ENCODE results near the gene HMGXB4. TPM values are rescaled to one million over a fixed set of nuclear protein-coding genes. Genes with fewer than 3 reads are reported as not detected.

HMGXB4 gene
- total RNA-seq, 1 donor from 2014 or later: 32.7 TPM

GRCh38 chr22:35214968-35215367 is 42.3 kb upstream of the HMGXB4 start:
- Mint-ChIP-seq H3K9me3 (peaks cover 4% of the 10 kb centered on the region), H3K27me3 (peaks cover 28% of the 10 kb centered on the region), H3K4me3 (no peak overlapping the region), H3K4me1 (ENCODE audit: unreplicated experiment) (no peaks in the 10 kb centered on the region), H3K27ac (no peak overlapping the region), H3K36me3 (no peaks in the 10 kb centered on the region)
- TF ChIP-seq, protein P1, sequence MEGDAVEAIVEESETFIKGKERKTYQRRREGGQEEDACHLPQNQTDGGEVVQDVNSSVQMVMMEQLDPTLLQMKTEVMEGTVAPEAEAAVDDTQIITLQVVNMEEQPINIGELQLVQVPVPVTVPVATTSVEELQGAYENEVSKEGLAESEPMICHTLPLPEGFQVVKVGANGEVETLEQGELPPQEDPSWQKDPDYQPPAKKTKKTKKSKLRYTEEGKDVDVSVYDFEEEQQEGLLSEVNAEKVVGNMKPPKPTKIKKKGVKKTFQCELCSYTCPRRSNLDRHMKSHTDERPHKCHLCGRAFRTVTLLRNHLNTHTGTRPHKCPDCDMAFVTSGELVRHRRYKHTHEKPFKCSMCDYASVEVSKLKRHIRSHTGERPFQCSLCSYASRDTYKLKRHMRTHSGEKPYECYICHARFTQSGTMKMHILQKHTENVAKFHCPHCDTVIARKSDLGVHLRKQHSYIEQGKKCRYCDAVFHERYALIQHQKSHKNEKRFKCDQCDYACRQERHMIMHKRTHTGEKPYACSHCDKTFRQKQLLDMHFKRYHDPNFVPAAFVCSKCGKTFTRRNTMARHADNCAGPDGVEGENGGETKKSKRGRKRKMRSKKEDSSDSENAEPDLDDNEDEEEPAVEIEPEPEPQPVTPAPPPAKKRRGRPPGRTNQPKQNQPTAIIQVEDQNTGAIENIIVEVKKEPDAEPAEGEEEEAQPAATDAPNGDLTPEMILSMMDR (conservative IDR thresholded peaks at IDR 0.05): no peak
- DNase-seq (ENCODE audit: extremely low spot score, unreplicated experiment): no peak

DNA sequence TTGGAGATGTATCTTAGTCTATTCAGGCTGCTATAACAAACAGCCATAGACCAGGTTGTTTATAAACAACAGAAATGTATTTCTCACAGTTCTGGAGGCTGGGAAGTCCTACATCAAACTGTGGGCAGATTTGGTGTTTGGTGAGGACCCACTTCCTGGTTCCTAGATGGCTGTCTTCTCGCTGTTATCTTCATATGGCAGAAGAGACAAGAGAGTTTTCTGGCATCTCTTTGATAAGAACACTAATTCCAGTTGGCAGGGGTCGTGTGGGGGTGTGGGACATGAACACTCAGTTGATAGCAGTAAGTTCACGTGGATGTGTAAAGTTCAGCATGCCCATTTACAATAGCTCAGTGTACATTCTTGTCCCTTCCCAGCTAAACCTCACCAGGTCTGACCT is 41.3 kb upstream of the HMGXB4 start:
- H3K9me3 Mint-ChIP-seq: peaks cover 4% of the 10 kb centered on the region
- H3K27ac Mint-ChIP-seq: no peak overlapping the region
- peaks cover 27% of the 10 kb centered on the region for H3K27me3 Mint-ChIP-seq
- DNase-seq (ENCODE audit: extremely low spot score, unreplicated experiment): no peak
- H3K4me3 Mint-ChIP-seq: no peak overlapping the region
- H3K36me3 Mint-ChIP-seq: no peaks in the 10 kb centered on the region
- H3K4me1 Mint-ChIP-seq (ENCODE audit: unreplicated experiment): no peaks in the 10 kb centered on the region
- TF ChIP-seq, protein P1 (conservative IDR thresholded peaks at IDR 0.05): no peak

DNA sequence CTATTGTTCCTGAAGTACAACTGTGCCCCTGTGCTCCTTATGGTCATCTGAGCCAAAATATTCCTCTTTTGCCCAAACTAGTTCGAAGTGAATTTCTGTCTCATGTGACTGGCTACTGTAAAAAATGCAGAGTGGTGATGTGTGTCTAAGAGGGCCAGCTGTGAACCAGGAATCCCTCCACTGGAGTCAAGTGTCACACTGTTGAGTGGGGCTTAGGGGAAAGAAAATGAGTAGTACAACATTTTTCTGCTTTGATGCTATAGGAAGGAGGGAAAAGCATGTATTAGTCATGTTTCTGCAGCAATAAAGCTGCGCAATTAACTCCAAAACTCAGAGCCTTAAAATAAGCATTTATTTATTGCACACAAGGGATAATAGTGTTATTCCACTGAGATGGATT is 39.8 kb upstream of the HMGXB4 start:
- Mint-ChIP-seq H3K36me3 (no peaks in the 10 kb centered on the region), H3K27me3 (peaks cover 21% of the 10 kb centered on the region), H3K4me1 (ENCODE audit: unreplicated experiment) (no peaks in the 10 kb centered on the region), H3K9me3 (peaks cover 4% of the 10 kb centered on the region), H3K4me3 (no peak overlapping the region), H3K27ac (no peak overlapping the region)
- no peak for DNase-seq (ENCODE audit: extremely low spot score, unreplicated experiment)
- TF ChIP-seq, protein P1 (conservative IDR thresholded peaks at IDR 0.05): no peak

DNA sequence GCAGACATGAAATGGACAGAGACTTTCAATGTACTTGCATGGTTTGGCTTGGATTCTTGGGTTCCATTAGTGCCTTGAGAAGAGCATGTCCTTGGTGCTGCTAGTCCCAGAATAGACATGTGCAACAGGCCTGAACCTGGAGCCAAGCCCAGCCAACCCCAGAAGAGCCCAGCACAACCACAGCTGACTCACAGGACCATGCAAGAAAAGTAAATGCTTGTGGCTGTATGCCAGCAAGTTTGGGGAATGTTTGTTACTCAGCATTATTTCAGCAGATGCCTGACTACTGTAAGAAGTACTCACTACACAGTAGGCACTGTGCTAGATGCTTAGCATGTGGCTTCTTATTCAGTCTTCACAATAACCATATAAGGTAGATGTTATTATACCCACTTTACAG is 39.2 kb upstream of the HMGXB4 start:
- H3K36me3 Mint-ChIP-seq: no peaks in the 10 kb centered on the region
- H3K4me1 Mint-ChIP-seq (ENCODE audit: unreplicated experiment): no peaks in the 10 kb centered on the region
- H3K27me3 Mint-ChIP-seq: peaks cover 21% of the 10 kb centered on the region
- no peak overlapping the region for H3K27ac Mint-ChIP-seq
- DNase-seq (ENCODE audit: extremely low spot score, unreplicated experiment): no peak
- H3K4me3 Mint-ChIP-seq: no peak overlapping the region
- TF ChIP-seq, protein P1 (conservative IDR thresholded peaks at IDR 0.05): no peak
- H3K9me3 Mint-ChIP-seq: peaks cover 2% of the 10 kb centered on the region

DNA sequence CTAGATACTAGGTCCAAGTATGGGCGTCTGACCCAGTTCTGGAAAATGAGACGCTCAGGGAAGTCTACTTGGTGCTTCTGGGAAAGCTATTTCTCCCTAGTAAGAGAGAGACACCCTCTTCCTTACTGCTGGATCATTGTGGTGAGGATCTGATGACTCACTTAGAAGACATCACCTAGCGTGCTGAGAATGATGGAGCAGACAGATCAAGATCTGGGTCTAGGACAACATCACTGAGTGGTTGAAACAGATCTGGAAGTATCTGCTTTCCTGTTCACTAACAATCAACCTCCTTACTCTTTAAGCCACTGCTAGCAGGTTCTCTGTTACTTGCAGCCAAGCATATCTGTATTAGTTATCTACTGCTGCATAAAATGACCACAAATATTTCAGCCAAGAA is 38.3 kb upstream of the HMGXB4 start:
- DNase-seq (ENCODE audit: extremely low spot score, unreplicated experiment): no peak
- Mint-ChIP-seq H3K9me3 (no peaks in the 10 kb centered on the region), H3K4me3 (no peak overlapping the region), H3K36me3 (no peaks in the 10 kb centered on the region), H3K27me3 (peaks cover 14% of the 10 kb centered on the region), H3K4me1 (ENCODE audit: unreplicated experiment) (no peaks in the 10 kb centered on the region), H3K27ac (no peak overlapping the region)
- TF ChIP-seq, protein P1 (conservative IDR thresholded peaks at IDR 0.05): no peak

GRCh38 chr22:35220221-35220620 is 37.1 kb upstream of the HMGXB4 start:
- Mint-ChIP-seq H3K9me3 (no peaks in the 10 kb centered on the region), H3K4me1 (ENCODE audit: unreplicated experiment) (no peaks in the 10 kb centered on the region), H3K27me3 (peaks cover 19% of the 10 kb centered on the region), H3K36me3 (no peaks in the 10 kb centered on the region), H3K27ac (no peak overlapping the region), H3K4me3 (no peak overlapping the region)
- no peak for DNase-seq (ENCODE audit: extremely low spot score, unreplicated experiment)
- TF ChIP-seq, protein P1 (conservative IDR thresholded peaks at IDR 0.05): no peak

Data from type B pancreatic cell (in vitro differentiated cells).